GM21360 (cell line): ENCODE data around the gene RAB11FIP4.
"Not testable (repeated sequence)": the region's sequence is repeated elsewhere in the genome, so short reads cannot be mapped to it uniquely, and the experiment has no call there.

Source experiments
- ATAC-seq: cut with Tn5 transposase; IDR thresholded peaks from one replicate; pipeline ENCODE4 v1.9.1; 2021; ENCODE audit warnings: mild to moderate bottlenecking, moderate library complexity; ENCODE audit not compliant: unreplicated experiment

RAB11FIP4 gene

DNA sequence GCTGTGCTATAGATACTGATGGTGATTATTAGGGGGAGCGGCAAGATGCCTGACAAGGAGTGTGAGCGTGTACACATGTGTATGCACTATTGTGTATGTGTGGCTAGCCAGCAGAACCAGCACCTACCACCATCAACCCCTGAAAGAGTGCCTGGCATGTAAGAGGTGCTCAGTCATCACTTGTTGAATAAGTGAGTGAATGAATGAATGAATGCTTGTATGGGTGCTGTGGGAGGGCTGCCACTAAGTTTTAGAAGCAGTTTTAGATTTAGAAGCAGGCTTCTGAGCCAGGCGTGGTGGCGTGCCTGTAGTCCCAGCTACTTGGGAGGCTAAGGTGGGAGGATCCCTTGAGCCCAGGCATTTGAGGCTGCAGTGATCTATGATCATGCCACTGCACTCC, 37.0 kb downstream of the RAB11FIP4 start:
- ATAC-seq = no peak

DNA sequence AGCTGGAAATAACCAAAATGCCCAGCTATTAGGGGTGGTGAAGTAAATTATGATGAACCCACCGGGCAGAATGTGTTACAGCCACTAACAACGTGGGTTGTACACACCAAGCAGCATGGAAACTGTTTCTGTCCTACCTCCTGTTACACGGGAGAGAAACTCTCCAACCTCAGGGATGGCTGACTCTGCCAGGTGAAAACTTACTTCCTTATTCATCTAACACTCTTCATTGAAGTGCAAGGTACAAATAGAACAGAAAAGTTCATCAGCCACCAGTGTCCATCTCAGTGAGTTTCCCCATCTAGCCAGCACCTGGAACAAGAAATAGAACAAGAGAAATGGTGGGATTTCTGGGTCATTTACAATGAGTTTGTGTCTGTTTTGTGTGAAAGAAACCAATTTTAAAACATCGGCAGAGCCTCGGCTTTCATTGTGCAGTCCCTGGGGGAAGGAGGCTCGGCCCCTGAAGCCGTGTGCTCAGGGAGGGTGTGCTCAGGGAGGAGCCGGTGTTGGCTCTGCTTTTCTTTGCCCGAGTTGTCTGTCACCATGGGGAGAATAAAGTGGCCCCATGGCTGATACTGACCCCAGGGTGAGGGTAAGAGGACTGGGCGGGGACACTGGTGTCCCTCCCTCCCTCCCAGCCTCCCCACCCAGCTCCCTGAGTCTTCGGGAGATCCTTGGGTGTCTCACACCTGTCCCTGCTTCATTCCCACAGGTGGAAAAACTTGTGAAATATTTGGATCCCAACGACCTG, 39.8 kb downstream of the RAB11FIP4 start:
- no peak for ATAC-seq

DNA sequence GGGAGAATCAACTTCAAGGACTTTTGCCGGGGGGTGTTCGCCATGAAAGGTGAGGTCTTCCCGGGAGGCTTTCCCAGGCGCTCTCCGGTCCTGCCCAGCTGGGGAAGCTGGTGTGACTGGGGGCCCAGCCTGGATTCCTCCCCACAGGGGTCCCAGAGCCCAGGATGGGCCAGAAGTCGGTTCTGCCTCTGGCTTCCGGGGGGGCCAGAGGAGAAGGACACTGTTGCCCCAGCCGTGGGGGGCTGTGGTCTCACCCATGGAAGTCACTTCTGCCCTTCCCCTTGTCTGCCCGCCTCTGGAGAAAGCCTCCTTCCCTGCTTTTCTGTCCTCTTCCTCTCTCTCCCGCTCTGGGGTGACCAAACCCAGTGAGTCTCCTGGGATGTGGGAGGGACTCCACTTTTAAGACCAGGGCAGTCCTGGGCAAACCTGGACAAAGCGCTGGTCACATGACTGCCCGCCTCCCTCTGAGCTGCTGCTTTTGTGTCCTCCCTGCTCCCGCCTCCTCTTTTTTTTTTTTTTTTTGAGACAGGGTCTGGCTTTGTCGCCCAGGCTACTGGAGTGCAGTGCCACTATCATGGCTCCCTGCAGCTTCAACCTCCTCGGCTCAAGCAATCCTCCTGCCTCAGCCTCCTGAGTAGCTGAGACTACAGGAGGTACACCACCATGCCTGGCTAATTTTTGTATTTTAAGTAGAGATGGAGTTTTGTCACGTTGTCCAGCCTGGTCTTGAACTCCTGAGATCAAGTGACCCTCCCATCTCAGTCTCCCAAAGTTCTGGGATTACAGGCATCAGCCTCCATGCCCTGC, 40.6 kb downstream of the RAB11FIP4 start:
- no peak for ATAC-seq

DNA sequence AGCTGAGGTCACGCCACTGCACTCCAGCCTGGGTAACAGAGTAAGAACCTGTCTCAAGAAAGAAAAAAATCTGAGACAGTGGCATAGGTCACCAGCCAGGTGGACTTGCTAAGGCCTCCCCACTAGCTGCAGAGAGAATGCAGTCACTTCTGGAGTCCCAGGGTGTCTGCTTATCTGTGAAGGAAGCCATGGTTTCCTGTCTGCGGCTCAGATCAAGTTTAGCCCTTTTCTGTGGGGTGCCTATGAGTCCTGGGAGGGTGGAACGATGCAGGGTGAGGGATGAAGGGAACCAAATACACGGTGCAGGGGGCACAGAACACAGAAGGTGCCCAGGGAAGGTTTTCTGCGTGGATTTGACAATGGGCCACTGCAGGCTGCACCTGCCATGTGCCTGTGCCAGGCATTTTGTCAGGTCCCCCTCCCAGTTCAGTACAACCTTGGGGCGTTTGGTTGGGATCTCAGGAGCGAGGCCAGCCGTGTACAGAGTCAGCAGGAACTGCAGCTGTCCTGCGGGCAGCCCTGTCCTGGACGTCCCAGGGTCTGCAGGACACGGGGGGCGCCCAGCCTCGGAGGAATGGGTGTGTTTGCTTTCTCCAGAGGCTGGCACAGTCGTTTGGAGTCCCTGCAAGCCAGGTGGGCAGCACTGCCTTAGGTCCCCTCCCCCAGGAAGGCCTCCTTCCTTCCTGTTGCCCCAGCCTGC, 41.8 kb downstream of the RAB11FIP4 start:
- ATAC-seq = no peak

DNA sequence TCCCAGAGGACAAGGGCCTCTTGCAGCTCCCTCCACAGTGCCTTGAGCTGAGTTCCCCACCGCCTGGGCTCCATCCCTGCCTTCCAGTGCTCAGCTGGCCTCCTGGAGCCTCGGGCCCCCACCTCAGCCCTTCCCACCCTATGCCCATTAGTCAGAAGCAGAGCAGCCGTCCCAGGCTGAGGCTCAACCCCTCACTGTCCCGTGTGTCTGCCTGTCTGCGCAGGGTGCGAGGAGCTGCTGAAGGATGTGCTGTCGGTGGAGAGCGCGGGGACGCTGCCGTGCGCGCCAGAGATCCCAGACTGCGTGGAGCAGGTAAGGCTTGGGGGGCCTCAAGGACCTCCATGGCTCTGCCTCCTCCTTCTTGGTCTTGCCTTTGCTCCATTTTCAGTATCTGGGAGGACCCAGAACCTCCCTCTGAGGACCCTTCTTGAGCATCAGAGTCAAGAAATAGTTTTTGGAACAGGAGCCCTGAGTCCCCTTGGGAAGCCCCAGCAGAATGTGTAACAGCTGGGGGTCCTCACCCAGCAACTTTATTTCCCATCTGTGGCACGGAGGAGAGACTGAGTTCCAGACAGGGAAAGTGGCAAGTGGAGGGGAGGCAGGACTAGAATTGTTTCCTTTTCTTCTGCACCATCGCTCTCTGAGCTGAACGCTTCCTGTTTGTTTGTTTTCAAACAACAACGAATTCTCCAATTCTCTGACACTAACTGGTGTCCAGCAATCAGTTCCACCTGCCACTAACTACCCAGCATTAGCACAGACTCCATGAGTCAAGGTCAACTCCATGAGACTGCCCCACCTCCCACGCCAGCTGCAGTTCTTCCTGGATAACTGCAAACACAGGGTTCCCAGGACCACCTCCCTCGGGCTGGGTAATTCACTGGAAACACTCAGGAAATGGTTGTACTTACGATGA, 42.6 kb downstream of the RAB11FIP4 start:
- ATAC-seq = no peak

DNA sequence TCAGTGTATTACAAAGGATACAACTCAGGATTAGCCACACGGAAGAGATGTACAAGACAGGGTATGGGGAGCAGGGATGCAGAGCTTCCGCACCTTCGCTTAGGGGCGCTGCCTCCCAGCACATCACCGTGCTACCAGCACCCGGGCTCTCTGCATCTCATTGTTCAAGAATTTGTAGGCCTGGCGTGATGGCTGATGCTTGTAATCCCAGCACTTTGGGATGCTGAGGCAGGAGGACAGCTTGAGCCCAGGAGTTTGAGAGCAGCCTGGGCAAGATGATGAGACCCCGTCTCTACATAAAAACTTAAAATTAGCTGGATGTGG, 43.2 kb downstream of the RAB11FIP4 start:
- ATAC-seq = no peak

DNA sequence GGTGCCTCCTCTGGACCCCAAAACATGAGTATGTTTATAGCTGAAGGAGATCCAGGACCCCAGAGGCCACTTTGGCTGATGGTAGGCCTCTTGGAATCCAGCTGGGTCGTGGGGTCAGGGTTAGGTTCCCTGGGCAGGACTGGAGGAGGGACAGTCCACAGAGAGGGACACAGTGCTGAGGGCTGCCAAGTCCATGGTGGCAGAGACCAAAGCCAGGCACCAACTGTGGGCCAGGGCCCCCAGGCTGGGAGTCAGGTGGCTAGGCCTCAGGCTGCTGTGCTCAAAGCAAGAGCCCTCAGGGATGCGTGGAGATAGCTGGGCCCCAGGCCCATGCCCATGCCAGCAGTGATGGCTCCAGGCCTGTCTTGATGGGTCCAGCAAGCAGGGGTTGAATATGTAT, 44.1 kb downstream of the RAB11FIP4 start:
- ATAC-seq = no peak

DNA sequence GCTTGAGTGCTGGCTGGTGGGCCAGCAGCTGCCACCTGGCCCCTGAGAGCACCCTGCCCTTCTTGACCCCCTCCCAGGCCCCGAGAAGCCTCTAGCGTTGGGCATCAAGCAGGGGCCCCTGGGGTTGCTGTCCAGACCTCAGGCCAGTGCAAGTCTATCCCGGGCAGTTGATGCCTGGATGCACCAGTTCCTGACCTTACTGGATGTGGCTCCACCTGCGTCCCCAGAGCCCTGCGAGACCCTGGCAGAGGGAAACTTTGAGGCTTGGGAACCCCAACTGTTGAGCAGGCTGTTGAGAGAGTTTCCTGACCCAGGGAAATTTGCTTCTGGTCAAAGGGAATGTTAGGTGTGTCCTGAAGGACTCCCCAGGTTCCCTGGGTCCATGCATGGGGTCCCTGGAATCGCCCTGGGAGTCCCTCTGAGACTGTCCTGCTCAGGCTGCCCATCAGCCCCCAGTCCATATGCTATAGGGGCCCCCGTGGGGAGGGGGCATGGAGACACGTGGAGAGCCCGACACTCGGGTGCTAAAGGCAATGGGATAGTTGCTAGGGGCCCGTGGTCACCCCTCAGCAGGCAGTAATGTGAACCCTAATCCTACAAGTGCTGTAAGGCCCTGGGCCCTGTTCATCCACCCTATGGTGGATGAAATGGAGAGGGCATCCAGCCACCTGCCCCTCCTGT, 46.4 kb downstream of the RAB11FIP4 start:
- no peak for ATAC-seq

DNA sequence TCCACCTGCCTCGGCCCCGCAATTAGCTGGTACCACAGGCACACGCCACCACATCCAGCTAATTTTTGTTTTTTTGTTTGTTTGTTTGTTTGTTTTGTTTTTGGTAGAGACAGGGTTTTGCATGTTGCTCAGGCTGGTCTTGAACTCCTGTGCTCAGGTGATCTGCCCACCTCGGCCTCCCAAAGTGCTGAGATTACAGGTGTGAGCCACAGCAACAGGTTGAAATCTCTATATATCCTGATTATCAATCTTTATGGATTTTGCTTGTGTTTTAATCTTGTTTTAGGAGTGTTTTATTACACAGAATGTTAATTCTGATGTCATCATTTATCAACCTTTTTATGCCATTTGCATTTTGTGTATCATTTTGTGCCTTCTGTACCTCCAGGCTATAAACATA, 48.2 kb downstream of the RAB11FIP4 start:
- ATAC-seq = no peak

DNA sequence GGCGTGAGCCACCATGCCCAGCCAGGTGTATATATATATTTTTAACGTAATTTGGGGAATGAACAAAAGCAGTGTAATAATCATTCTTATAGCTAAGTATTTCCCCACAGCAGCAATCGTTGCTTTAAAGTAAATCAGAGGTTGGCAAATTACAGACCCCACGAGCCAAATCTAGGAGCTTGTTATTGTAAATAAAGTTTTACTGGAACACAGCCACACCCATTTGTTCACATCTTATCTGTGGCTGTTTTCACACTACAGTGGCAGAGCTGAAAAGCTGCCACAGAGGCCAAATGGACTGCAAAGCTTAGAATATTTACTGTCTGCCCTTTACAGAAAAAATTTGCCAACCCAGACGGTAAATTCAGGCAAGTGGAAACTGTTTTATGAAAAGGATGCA, 50.8 kb downstream of the RAB11FIP4 start:
- ATAC-seq = no peak

DNA sequence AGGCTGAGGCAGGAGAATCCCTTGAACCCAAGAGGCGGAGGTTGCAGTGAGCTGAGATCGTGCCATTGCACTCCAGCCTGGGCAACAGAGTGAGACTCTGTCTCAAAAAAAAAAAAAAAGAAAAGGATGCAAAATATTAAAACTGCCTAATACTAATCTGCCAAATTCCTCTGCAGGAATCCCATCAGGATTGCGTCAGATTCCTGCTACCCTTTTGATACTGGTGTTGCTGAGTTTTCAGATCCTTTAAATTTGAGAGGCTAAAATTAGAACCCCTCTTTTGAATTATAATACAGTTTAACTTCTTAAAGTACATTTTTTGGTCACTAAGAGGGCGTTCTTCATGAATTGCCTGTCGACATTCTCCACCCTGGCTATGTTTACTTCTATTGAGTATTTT, 51.4 kb downstream of the RAB11FIP4 start:
- not testable (repeated sequence) for ATAC-seq

DNA sequence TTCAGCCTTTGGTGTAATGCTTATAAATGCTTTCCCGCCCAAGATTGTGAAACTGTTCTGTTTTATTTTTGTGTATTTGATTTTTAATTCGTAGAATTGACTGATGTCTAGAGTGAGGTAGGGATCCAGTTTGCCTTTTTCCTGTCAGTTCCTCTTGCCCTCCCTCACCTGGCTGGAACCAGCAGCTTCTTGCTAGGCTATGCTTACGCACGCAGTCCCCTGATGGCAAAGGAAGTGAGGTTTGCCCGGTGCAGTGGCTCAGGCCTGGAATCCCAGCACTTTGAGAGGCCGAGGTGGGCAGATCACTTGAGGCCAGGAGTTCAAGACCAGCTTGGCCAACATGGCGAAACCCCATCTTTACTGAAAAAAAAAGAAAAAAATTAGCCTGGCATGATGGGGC, 51.9 kb downstream of the RAB11FIP4 start:
- ATAC-seq = no peak

DNA sequence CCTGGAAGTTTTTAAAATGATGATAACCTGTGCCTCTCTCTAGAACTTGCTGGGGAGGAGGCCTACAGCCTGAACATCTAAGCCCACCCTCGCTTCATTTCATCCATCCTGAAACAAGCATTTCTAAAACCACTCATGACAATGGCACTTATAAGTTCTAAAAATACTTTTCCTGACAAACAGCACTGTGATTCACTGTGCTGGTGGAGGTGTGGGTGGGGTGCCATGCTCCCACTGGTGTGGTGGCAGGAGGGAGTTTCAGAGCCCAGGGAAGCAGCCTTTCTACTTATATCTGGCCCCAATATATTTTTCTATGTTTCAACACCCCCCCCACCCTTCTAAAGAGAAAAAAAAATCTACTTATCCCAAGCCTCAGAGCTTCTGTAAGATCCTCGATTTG, 52.6 kb downstream of the RAB11FIP4 start:
- no peak for ATAC-seq

DNA sequence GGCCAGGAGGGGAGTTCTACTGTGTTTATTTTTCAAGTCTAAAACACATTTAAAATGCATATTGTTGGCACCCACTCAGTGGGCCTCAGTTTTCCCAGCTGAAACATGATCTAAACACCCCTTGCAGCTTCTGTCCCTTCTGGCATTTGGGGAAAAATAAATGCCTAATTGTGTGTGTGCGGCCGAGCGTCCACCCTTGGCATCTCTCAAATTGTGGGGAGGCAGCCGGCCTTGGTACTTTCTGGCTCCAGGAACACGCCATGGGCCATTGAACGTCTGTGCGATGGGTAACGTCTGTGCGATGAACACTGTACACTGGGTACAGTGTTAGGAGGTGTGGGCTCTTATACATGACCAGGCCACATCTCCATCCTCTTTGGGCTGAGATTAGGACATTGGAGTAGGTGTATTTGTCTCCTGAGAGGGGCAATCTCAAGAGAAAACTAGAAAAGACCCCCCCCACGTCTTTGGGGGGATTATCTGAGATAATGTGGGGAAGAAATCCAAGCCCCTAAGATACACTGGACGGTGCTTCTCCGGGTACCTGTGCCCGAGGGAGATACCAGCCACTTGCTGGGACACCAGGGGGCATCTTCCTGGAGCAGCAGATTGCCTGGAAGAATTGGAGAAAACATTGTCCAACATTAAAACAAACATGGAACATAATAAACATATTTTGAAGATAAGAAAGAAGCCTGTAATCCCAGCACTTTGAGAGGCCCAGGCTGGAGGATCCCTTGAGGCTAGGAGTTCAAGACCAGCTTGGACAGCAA, 54.9 kb downstream of the RAB11FIP4 start:
- ATAC-seq = no peak

DNA sequence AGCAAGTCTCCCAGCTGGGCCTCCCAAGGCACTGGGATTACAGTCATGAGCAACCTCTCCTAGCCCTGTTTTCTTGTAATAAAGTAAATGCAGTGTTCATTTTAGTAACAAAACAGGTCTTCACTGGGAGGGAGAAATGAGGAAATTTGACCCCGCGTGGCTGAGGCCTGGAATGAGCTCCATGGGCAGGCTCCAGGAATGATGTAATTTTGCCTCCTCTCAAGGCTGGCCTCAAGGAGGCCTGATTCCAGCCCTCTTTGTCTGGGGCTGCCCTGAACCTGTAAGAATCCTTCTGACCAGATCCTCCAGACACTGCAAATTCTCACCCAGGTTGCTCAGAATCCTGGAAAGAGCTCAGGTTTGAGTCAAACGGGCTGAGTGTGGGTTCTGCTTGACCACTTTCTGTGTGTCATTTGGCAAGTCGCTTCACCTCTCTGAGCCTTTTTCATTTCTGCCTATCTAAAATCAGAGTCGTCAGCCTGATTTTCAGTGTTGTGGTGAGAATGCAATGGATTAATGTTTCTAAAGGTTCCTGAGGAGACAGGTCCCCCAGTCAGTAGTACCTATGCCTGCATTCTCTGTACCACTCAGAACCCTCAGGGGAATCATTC, 57.1 kb downstream of the RAB11FIP4 start:
- no peak for ATAC-seq

DNA sequence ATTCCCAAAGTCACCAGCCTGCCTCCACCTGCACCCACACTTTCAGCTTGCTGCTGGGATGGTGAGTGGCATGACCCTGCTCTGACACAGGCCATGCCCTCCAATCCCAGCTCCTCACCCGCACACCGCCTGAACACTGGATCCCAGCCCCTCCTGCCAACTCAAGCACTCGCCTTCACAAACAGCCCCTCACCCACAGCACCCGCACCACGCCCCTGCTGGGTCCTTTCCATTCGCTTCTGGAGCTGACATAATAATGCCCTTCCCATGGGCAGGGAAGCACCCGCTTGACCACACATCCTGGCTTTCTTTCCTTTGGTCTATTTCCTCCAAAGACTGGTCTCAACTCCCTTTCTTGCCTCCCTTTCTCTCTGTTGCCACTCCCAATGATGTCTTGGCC, 57.6 kb downstream of the RAB11FIP4 start:
- ATAC-seq = no peak

DNA sequence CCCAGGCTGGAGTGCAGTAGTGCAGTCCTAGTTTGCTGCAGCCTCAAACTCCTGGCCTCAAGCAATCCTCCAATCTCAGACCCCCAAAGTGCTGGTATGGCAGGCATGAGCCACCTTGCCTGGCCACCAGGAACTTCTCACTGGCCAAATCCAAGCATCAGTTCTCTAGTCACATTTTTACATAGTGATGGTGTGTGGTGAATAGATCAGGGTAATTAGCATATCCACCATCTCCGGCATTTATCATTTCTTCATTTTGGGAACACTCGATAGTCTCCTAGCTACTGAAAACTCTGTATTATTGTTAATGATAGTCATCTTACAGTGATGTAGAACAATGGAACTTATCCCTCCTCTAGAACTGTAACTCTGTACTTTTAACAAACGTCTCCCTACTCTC, 58.3 kb downstream of the RAB11FIP4 start:
- no peak for ATAC-seq

DNA sequence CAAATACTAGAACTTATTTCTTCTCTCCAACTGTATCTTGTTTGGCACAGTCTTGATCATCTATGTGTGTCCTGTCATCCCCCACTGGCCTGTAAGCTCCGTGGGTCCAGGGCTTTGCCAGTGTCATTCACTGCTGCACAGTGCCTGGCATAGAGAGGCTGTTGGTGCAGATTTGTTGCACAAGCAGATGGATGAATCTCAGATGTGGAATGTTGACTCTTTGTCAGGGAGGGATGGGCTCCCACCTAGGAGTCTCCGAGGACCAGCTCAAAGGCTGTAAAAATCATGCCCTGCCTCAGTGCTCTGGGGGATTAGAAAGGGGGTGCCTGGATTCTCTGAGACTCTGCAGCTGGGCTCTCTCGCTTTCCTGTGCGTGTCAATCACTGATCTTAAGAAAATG, 60.6 kb downstream of the RAB11FIP4 start:
- no peak for ATAC-seq

DNA sequence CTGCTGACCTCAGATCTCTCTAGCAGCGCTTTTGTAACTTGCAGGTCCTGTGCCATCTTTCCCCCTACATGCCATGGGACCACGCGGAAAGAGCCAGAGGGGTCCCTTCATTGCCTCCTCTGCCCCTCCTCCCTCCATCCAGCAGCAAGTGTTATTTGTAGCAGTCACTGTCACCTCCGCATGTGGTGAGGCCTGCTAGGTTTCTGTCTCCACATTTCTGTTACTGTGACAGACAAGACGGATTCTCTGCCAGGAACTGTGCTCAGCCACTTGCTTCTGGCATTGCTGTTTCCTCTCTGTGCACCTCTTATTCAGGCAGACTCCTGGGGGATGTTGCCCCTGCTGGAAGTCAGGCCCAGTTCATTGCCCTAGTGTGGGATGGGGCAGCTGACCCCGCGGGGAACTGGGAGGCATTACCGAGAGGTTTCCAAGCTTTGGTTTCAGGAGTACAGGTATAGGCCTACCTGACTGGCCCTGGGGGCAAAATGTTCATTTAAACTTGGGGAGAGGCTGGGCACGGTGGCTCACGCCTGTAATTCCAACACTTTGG, 61.2 kb downstream of the RAB11FIP4 start:
- no peak for ATAC-seq
